ENCODE data around the gene DUOXA1.

DUOXA1 gene

GRCh38 chr15:45168751-45169551 is 39.3 kb upstream of the DUOXA1 start:
- no peak for DNase-seq (ENCODE audit: low read depth)
- H3K4me3 ChIP-seq (ENCODE audit: low read depth, low read length): no peak overlapping the region
- no peak for TF ChIP-seq CTCF (IDR thresholded peaks at IDR 0.05; ENCODE audit: control insufficient read depth, extremely low read depth, insufficient read depth)

- TF ChIP-seq CTCF (IDR thresholded peaks at IDR 0.05; ENCODE audit: control insufficient read depth, extremely low read depth, insufficient read depth): no peak
- H3K4me3 ChIP-seq (ENCODE audit: low read depth, low read length): no peak overlapping the region
Observed at GRCh38 chr15:45168286-45168685, 38.6 kb upstream of the DUOXA1 start.

GRCh38 chr15:45167631-45168205 is 38.0 kb upstream of the DUOXA1 start:
- no peak for DNase-seq (ENCODE audit: low read depth)
- TF ChIP-seq CTCF (IDR thresholded peaks at IDR 0.05; ENCODE audit: control insufficient read depth, extremely low read depth, insufficient read depth): no peak
- peak overlapping the region; percentile 63 for H3K4me3 ChIP-seq (ENCODE audit: low read depth, low read length)

More at GRCh38 chr15:45168286-45168685, 38.6 kb upstream of the DUOXA1 start:
- no peak for DNase-seq (ENCODE audit: low read depth)

GRCh38 chr15:45166834-45167630 is 37.4 kb upstream of the DUOXA1 start:
- H3K4me3 ChIP-seq (ENCODE audit: low read depth, low read length): peak overlapping the region; percentile 63
- no peak for DNase-seq (ENCODE audit: low read depth)
- peak; percentile 61 for TF ChIP-seq CTCF (IDR thresholded peaks at IDR 0.05; ENCODE audit: control insufficient read depth, extremely low read depth, insufficient read depth)

GRCh38 chr15:45165536-45165935 is 35.9 kb upstream of the DUOXA1 start:
- DNase-seq (ENCODE audit: low read depth): no peak
- H3K4me3 ChIP-seq (ENCODE audit: low read depth, low read length): no peak overlapping the region
- TF ChIP-seq CTCF (IDR thresholded peaks at IDR 0.05; ENCODE audit: control insufficient read depth, extremely low read depth, insufficient read depth): no peak

- TF ChIP-seq CTCF (IDR thresholded peaks at IDR 0.05; ENCODE audit: control insufficient read depth, extremely low read depth, insufficient read depth): no peak
- no peak for DNase-seq (ENCODE audit: low read depth)
- H3K4me3 ChIP-seq (ENCODE audit: low read depth, low read length): no peak overlapping the region
Observed at GRCh38 chr15:45164914-45165313, 35.2 kb upstream of the DUOXA1 start.

Data from LNCaP clone FGC (cell line).